Activated naive CD8-positive, alpha-beta T cell treated with anti-CD3 and anti-CD28 coated beads, Interleukin-2, amount 10 ng/mL, durations not matched to agents 7 days and 5 days (primary cell): ENCODE data around the gene MIF. TPM values are rescaled to one million over a fixed set of nuclear protein-coding genes. Genes with fewer than 3 reads are reported as not detected.
"Not testable (repeated sequence)": the region's sequence is repeated elsewhere in the genome, so short reads cannot be mapped to it uniquely, and the experiment has no call there.

Source experiments
- ATAC-seq: fragments of 150-1000 bp; cut with Tn5 transposase; one replicate; pipeline ENCODE4 v1.10.0; 2021; ENCODE audit warnings: low read depth, moderate library complexity
- POLR2A ChIA-PET: fragments of 350-600 bp; sonication (Branson Sonifier 250); formaldehyde crosslinking; loops from one replicate; lab custom pipeline; 2021; ENCODE audit warnings: antibody characterized with exemption; lab: Charles Lee
- DNase-seq: peaks from one replicate; pipeline ENCODE4 v3.0.0; 2021
- H3K27ac Mint-ChIP-seq: one replicate; pipeline ENCODE4 v1.8.0; 2022; ENCODE audit warnings: mild to moderate bottlenecking, mixed read lengths
- H3K27me3 Mint-ChIP-seq: one replicate; pipeline ENCODE4 v1.8.0; 2022; ENCODE audit warnings: mild to moderate bottlenecking, moderate library complexity, mixed read lengths
- H3K36me3 Mint-ChIP-seq: one replicate; pipeline ENCODE4 v1.8.0; 2021; ENCODE audit warnings: mild to moderate bottlenecking, mixed read lengths
- H3K4me1 Mint-ChIP-seq: one replicate; pipeline ENCODE4 v1.8.0; 2021; ENCODE audit warnings: mixed read lengths
- H3K4me3 Mint-ChIP-seq: one replicate; pipeline ENCODE4 v1.8.0; 2022; ENCODE audit warnings: mild to moderate bottlenecking, moderate library complexity, mixed read lengths
- H3K9me3 Mint-ChIP-seq: one replicate; pipeline ENCODE4 v1.8.0; 2021; ENCODE audit warnings: mixed read lengths
- total RNA-seq, 2 experiments: library from RNA; stranded (reverse); gene quantifications; one replicate each; pipeline ENCODE4 v1.2.3, GENCODE V29; 2021

The MIF gene
- total RNA-seq, 2 experiments from 2014 or later, result 776 to 848 TPM

GRCh38 chr22:23898006-23898974, 4.1 kb downstream of the MIF start:
- Mint-ChIP-seq H3K4me1 (peaks cover 25% of the 10 kb centered on the region), H3K4me3 (peak overlapping the region; percentile 16), H3K9me3 (peaks cover 2% of the 10 kb centered on the region), H3K27me3 (no peaks in the 10 kb centered on the region), H3K27ac (no peak overlapping the region), H3K36me3 (peaks cover 39% of the 10 kb centered on the region)
- no peak for DNase-seq
- ATAC-seq, result no peak
- POLR2A ChIA-PET, result no interaction called here

- Mint-ChIP-seq H3K27ac (no peak overlapping the region), H3K9me3 (peaks cover 2% of the 10 kb centered on the region), H3K4me1 (peaks cover 17% of the 10 kb centered on the region), H3K4me3 (no peak overlapping the region), H3K27me3 (no peaks in the 10 kb centered on the region), H3K36me3 (peaks cover 39% of the 10 kb centered on the region)
- POLR2A ChIA-PET, result no interaction called here
- no peak for DNase-seq
- ATAC-seq, result no peak
Observed at GRCh38 chr22:23899042-23899745, 5.0 kb downstream of the MIF start.

GRCh38 chr22:23900227-23900626, 6.0 kb downstream of the MIF start:
- POLR2A ChIA-PET, H3K4me3 Mint-ChIP-seq, DNase-seq: not testable (repeated sequence)

GRCh38 chr22:23901600-23901999, 7.4 kb downstream of the MIF start:
- H3K9me3 Mint-ChIP-seq, result peaks cover 2% of the 10 kb centered on the region
- no peak overlapping the region for H3K4me3 Mint-ChIP-seq
- POLR2A ChIA-PET, result no interaction called here
- peaks cover 28% of the 10 kb centered on the region for H3K36me3 Mint-ChIP-seq
- ATAC-seq (no peak), DNase-seq (no peak)
- no peaks in the 10 kb centered on the region for H3K27me3 Mint-ChIP-seq
- H3K4me1 Mint-ChIP-seq, result peaks cover 15% of the 10 kb centered on the region
- no peak overlapping the region for H3K27ac Mint-ChIP-seq

More at GRCh38 chr22:23900227-23900626, 6.0 kb downstream of the MIF start:
- peaks cover 17% of the 10 kb centered on the region for H3K4me1 Mint-ChIP-seq
- H3K36me3 Mint-ChIP-seq, result peaks cover 37% of the 10 kb centered on the region
- H3K9me3 Mint-ChIP-seq, H3K27me3 Mint-ChIP-seq, ATAC-seq, H3K27ac Mint-ChIP-seq: not testable (repeated sequence)

- no peak for ATAC-seq
- POLR2A ChIA-PET, result interaction anchor here (0.6 to 2.2 kb wide), 3 partner anchors 9 to 46 kb away, joined by 3 to 7 read pairs (median 4); partner anchors contain the start of genes MIF and SLC2A11
- DNase-seq, result no peak
- Mint-ChIP-seq H3K36me3 (peaks cover 21% of the 10 kb centered on the region), H3K9me3 (peaks cover 2% of the 10 kb centered on the region), H3K4me1 (peaks cover 9% of the 10 kb centered on the region), H3K27me3 (no peaks in the 10 kb centered on the region), H3K27ac (no peak overlapping the region), H3K4me3 (no peak overlapping the region)
Observed at GRCh38 chr22:23903328-23903971, 9.3 kb downstream of the MIF start.

- no peak overlapping the region for H3K4me3 Mint-ChIP-seq
- ATAC-seq (no peak), DNase-seq (no peak)
- H3K36me3 Mint-ChIP-seq, result peaks cover 14% of the 10 kb centered on the region
- H3K9me3 Mint-ChIP-seq, result peaks cover under 1% of the 10 kb centered on the region
- H3K27ac Mint-ChIP-seq, result no peak overlapping the region
- POLR2A ChIA-PET, result interaction anchor here (2.2 kb wide), 1 partner anchor 11 kb away, joined by 7 read pairs; the partner anchor contains the start of gene MIF
- H3K27me3 Mint-ChIP-seq, result no peaks in the 10 kb centered on the region
- H3K4me1 Mint-ChIP-seq, result peaks cover 7% of the 10 kb centered on the region
Observed at GRCh38 chr22:23904573-23905254, 10.5 kb downstream of the MIF start.

- Mint-ChIP-seq H3K9me3 (no peaks in the 10 kb centered on the region), H3K27ac (no peak overlapping the region), H3K4me3 (no peak overlapping the region), H3K4me1 (peaks cover 9% of the 10 kb centered on the region), H3K36me3 (peaks cover 10% of the 10 kb centered on the region), H3K27me3 (no peaks in the 10 kb centered on the region)
- ATAC-seq, result no peak
- DNase-seq, result no peak
- POLR2A ChIA-PET, result no interaction called here
Observed at GRCh38 chr22:23906641-23907040, 12.5 kb downstream of the MIF start.

GRCh38 chr22:23907423-23907822, 13.2 kb downstream of the MIF start:
- POLR2A ChIA-PET, H3K4me3 Mint-ChIP-seq, DNase-seq, H3K9me3 Mint-ChIP-seq, ATAC-seq, H3K27me3 Mint-ChIP-seq, H3K27ac Mint-ChIP-seq, H3K4me1 Mint-ChIP-seq: not testable (repeated sequence)
- peaks cover 12% of the 10 kb centered on the region for H3K36me3 Mint-ChIP-seq

GRCh38 chr22:23908587-23909205, 14.5 kb downstream of the MIF start:
- Mint-ChIP-seq H3K27ac (no peak overlapping the region), H3K36me3 (peaks cover 13% of the 10 kb centered on the region), H3K9me3 (no peaks in the 10 kb centered on the region), H3K4me1 (peaks cover 18% of the 10 kb centered on the region), H3K27me3 (no peaks in the 10 kb centered on the region), H3K4me3 (no peak overlapping the region)
- POLR2A ChIA-PET, result no interaction called here
- DNase-seq (no peak), ATAC-seq (no peak)

GRCh38 chr22:23909296-23909898, 15.2 kb downstream of the MIF start:
- Mint-ChIP-seq H3K4me3 (no peak overlapping the region), H3K27me3 (no peaks in the 10 kb centered on the region), H3K4me1 (peaks cover 19% of the 10 kb centered on the region), H3K27ac (no peak overlapping the region), H3K36me3 (peaks cover 13% of the 10 kb centered on the region), H3K9me3 (no peaks in the 10 kb centered on the region)
- DNase-seq (no peak), ATAC-seq (no peak)
- POLR2A ChIA-PET, result interaction anchor here (4.6 kb wide), 1 partner anchor 16 kb away, joined by 53 read pairs; the partner anchor contains the start of gene MIF

GRCh38 chr22:23910496-23911190, 16.5 kb downstream of the MIF start:
- Mint-ChIP-seq H3K27ac (no peak overlapping the region), H3K36me3 (peaks cover 16% of the 10 kb centered on the region), H3K4me1 (peaks cover 29% of the 10 kb centered on the region), H3K4me3 (no peak overlapping the region), H3K9me3 (no peaks in the 10 kb centered on the region), H3K27me3 (no peaks in the 10 kb centered on the region)
- DNase-seq, result no peak
- ATAC-seq, result no peak
- POLR2A ChIA-PET, result interaction anchor here (0.8 to 4.6 kb wide), 2 partner anchors 17 to 53 kb away, joined by 3 to 53 read pairs; partner anchors contain the start of genes MIF and SLC2A11
